HUES48 (cell line): Measurements from ENCODE around the gene TUBB4B.
A peak's percentile ranks its signal among the peaks of the same experiment; 100 is the strongest.
"Not testable (repeated sequence)": the region's sequence is repeated elsewhere in the genome, so short reads cannot be mapped to it uniquely, and the experiment has no call there.

Source experiments
- H3K27ac ChIP-seq: one replicate; pipeline ENCODE4 v1.7.0; 2013; ENCODE audit warnings: low read depth, low read length, inconsistent platforms
- H3K27me3 ChIP-seq: 2 replicates; pipeline ENCODE4 v1.6.1; 2013; ENCODE audit warnings: mild to moderate bottlenecking, low read length; ENCODE audit not compliant: control insufficient read depth, insufficient read depth
- H3K36me3 ChIP-seq: 2 replicates; pipeline ENCODE4 v1.6.1; 2013; ENCODE audit warnings: low read length; ENCODE audit not compliant: control insufficient read depth, insufficient read depth
- H3K4me1 ChIP-seq: 2 replicates; pipeline ENCODE4 v1.6.1; 2013; ENCODE audit warnings: mild to moderate bottlenecking, low read length; ENCODE audit not compliant: control insufficient read depth, insufficient read depth
- H3K4me3 ChIP-seq: 2 replicates; pipeline ENCODE4 v1.5.1; 2013; ENCODE audit warnings: mild to moderate bottlenecking, low read depth, low read length
- H3K9ac ChIP-seq: 2 replicates; pipeline ENCODE4 v1.6.1; 2013; ENCODE audit warnings: mild to moderate bottlenecking, low read depth, low read length, moderate library complexity
- H3K9me3 ChIP-seq: 2 replicates; pipeline ENCODE4 v1.6.1; 2013; ENCODE audit warnings: low read length; ENCODE audit not compliant: control insufficient read depth, insufficient read depth

The TUBB4B gene

DNA sequence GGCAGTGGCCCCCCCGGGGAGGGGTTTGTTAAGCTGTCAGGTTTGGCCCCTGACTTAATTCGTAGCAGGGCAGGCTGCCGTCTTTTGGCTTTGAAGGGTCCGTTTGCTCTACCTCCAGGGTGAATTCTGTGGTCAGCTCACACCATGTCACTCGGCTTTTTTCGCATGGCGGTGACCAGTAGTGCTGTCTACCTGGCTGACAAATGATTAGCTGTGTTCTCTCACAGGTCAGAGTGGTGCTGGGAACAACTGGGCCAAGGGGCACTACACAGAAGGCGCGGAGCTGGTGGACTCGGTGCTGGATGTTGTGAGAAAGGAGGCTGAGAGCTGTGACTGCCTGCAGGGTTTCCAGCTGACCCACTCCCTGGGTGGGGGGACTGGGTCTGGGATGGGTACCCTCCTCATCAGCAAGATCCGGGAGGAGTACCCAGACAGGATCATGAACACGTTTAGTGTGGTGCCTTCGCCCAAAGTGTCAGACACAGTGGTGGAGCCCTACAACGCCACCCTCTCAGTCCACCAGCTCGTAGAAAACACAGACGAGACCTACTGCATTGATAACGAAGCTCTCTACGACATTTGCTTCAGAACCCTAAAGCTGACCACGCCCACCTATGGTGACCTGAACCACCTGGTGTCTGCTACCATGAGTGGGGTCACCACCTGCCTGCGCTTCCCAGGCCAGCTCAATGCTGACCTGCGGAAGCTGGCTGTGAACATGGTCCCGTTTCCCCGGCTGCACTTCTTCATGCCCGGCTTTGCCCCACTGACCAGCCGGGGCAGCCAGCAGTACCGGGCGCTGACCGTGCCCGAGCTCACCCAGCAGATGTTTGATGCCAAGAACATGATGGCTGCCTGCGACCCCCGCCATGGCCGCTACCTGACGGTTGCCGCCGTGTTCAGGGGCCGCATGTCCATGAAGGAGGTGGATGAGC, 1.4 kb downstream of the TUBB4B start:
- no peak overlapping the region for H3K27ac ChIP-seq
- H3K9ac ChIP-seq, result peak overlapping the region; percentile 48; the same call in 1 of the 2 replicates
- H3K4me3 ChIP-seq, result peak overlapping the region; percentile 79
- H3K36me3 ChIP-seq, result peaks cover 22% of the 10 kb centered on the region
- H3K4me1 ChIP-seq, result peaks cover 22% of the 10 kb centered on the region
- H3K27me3 ChIP-seq, result no peaks in the 10 kb centered on the region
- H3K9me3 ChIP-seq, result no peaks in the 10 kb centered on the region

DNA sequence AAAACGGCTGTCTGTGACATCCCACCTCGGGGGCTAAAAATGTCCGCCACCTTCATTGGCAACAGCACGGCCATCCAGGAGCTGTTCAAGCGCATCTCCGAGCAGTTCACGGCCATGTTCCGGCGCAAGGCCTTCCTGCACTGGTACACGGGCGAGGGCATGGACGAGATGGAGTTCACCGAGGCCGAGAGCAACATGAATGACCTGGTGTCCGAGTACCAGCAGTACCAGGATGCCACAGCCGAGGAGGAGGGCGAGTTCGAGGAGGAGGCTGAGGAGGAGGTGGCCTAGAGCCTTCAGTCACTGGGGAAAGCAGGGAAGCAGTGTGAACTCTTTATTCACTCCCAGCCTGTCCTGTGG, 2.2 kb downstream of the TUBB4B start:
- H3K9ac ChIP-seq, result not testable (repeated sequence)

DNA sequence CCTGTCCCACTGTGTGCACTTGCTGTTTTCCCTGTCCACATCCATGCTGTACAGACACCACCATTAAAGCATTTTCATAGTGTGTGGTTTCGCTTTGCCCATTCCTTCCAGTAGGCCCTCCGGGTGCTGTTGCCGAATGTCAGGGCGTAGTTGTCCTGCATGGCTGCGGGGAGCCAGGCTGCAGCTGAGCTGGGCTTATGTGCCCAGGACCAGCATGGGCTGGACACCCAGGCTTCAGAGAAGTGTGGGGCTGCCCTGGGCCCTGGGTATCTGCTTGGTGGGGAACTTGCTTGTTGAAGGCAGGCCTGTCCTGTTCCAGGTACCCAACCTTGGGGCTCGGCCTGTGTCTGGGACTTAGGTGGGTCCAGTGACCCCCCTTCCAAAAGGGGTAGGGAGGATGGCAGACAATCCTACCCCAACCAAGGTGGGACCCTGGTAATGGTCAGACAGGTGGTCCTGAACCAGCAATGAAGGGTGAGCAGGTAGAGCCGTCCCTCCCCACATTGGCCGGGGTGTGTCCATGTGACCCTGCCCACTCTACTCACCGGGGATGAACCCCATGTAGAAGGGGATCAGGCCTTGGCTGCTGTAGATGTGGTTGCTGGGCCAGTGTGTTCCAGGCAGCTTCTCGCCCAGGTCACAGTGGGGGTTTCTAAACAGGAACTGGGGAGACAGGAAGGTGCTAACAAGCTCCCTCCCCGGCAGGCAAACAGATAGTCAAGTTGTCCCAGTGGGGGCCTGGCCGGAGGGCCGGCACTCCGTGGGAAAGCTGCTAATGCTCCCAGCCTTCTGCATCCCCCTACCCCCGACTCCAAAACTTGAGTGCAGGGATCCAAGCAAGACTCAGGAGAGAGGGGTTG, 2.8 kb downstream of the TUBB4B start:
- Histone ChIP-seq H3K9ac (no peak overlapping the region), H3K4me3 (no peak overlapping the region), H3K36me3 (peaks cover 22% of the 10 kb centered on the region), H3K9me3 (no peaks in the 10 kb centered on the region), H3K4me1 (peaks cover 22% of the 10 kb centered on the region), H3K27ac (peak overlapping the region; percentile 67), H3K27me3 (no peaks in the 10 kb centered on the region; the same call in 1 of the 2 replicates)

More for the DNA sequence above, 2.2 kb downstream of the TUBB4B start:
- H3K27ac ChIP-seq, H3K27me3 ChIP-seq, H3K9me3 ChIP-seq, H3K4me3 ChIP-seq: not testable (repeated sequence)
- Histone ChIP-seq H3K4me1 (peaks cover 22% of the 10 kb centered on the region), H3K36me3 (peaks cover 22% of the 10 kb centered on the region)

DNA sequence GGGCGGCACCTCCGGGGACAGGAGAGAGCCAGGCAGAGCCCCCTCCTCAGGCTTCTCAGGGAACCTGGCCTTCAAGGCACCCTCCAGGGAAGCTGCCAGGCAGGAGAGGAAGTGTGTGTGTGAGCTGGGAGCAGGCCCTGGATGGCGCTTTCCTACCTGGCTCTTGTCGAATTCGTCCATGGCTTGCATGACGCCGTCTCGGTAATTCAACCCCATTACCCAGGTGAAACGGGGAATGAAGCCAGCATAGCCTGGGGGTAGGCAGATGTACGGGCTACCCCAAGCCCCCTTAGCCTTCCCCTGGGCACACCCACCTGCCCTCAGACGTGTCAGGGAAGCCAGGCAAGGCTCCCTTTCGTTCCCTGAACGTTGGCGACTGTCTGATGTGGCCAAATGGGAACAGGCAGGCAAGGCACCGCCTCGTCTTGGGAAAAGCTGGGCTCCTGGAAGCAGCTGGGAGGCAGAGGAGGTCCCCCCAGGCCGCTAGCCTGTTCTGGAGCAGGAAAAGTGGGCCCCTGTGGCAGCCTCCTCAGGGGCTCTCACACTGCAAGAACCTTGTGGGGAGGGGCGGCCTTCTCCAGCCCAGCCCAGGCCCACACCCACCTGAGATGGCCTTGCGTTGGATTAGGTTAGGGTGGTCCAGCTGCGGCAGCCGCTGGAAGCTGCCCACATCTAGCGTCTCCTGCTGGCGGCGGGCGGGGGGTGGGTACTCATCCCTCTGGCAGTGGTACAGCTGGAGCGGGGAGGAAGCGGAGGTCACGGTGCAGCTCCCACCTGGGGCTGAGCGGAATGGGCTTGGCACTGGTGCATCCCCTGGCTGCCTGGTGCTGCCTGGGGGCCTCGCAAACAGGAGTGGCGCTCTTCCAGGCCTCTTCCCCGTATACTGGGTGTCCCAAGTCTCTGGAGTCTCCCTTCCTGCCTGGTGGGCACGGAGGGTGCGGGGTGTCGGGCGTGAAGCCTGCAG, 3.7 kb downstream of the TUBB4B start:
- no peak overlapping the region for H3K9ac ChIP-seq
- no peaks in the 10 kb centered on the region for H3K9me3 ChIP-seq
- H3K4me3 ChIP-seq, result no peak overlapping the region
- H3K4me1 ChIP-seq, result peaks cover 22% of the 10 kb centered on the region
- peaks cover 22% of the 10 kb centered on the region for H3K36me3 ChIP-seq
- H3K27me3 ChIP-seq, result no peaks in the 10 kb centered on the region; the same call in 1 of the 2 replicates
- peak overlapping the region; percentile 67 for H3K27ac ChIP-seq

DNA sequence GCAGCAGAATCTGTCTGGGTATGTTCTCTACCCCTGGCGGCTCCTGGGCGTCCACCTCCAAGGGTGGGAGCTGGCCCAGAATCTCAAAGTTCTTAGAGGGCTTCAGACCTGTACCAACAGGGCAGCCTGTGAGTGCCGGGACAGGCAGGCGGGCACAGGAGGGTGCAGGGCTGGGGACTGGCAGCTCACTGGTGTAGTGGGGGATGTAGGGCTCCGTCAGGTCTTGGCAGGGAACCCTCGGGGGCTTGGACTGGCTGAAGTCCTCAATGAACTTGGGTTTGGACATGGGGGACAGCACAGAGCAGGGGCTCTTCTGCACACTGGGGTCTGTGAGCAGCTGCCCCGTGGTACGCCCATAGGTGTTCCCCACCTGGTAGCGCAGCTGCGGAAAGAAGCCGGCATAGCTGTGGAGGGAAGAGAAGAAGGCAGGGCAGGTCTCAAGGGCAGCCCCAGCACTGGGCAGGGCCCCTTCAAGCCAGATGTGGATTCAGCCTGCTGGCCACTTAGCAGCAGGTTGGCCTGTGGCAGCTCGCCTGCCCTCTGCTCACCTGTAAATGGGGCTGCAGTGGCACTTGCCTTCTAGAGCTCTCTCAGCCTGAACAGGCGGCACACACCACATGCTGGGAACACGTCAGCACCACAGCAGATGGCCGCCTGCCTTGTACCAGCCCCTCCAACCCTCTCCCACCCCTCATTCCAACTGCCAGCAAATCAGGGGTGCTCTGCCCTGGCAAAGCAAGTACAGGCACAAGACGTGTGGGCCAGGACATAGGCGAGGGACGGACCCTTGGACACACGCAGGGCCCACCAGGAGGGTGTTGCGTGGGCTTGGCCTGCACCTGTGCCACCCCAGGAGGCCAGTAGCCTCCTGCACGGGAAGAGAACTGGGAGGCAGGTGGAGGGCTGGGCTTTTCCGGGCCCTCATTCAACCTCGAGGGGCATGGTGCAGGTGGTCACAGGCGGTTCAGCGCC, 4.6 kb downstream of the TUBB4B start:
- Histone ChIP-seq H3K4me1 (peaks cover 22% of the 10 kb centered on the region), H3K9ac (no peak overlapping the region), H3K4me3 (no peak overlapping the region), H3K27ac (no peak overlapping the region), H3K36me3 (peaks cover 22% of the 10 kb centered on the region), H3K9me3 (no peaks in the 10 kb centered on the region), H3K27me3 (no peaks in the 10 kb centered on the region; the same call in 1 of the 2 replicates)

DNA sequence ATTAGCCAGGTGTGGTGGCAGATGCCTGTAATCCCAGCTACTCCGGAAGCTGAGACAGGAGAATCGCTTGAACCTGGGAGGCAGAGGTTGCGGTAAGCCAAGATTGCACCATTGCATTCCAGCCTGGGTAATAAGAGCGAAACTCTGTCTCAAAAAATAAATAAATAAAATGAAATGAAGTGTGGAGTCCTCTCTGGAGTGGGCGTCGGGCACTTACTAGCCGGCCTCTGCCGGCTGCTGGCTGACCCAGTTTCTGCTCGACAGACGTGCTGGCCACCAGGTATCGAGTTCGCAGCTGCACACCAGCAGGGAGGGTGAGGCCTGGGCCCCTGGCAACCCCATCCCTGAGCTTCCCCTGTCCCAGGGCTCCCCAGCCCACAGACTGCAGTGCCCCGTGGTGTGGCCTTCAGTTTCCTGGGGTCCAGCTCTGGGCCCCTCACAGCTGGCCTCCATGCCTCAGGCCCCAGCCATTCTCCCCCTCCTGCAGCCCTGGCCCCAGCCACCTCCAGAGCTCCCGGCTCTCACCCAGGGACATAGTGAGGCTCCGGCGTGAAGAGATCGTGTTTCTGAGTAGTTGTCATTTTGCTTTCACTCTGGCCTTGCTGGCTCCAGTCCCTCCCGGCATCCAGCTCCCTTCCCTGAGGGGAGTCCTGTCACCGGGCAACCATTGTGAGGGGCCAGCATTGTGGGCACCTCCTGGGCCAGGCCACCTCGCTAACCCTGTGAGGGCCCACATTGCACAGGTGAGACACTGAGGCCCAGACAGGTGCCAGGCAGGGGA, 6.2 kb downstream of the TUBB4B start:
- no peaks in the 10 kb centered on the region; the same call in 1 of the 2 replicates for H3K27me3 ChIP-seq
- H3K27ac ChIP-seq, result no peak overlapping the region
- peaks cover 23% of the 10 kb centered on the region for H3K4me1 ChIP-seq
- H3K9me3 ChIP-seq, result no peaks in the 10 kb centered on the region
- peaks cover 17% of the 10 kb centered on the region for H3K36me3 ChIP-seq
- H3K9ac ChIP-seq, result no peak overlapping the region
- no peak overlapping the region for H3K4me3 ChIP-seq

DNA sequence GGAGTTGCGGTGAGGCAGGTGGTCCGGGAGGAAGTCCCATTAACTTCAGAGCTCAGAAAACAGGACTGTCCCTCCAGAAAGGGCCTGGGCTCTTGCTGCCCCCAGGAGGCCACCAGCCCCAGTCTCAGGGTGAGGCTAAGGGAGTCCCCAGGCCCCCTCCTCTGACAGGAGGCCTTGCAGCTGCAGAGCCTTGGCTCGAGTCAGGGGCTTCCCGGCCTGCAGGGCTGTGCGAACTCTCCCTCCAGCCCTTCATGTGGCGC, 6.8 kb downstream of the TUBB4B start:
- Histone ChIP-seq H3K36me3 (peaks cover 11% of the 10 kb centered on the region), H3K9ac (no peak overlapping the region), H3K4me1 (peaks cover 19% of the 10 kb centered on the region), H3K9me3 (no peaks in the 10 kb centered on the region), H3K27me3 (no peaks in the 10 kb centered on the region; the same call in 1 of the 2 replicates), H3K4me3 (no peak overlapping the region), H3K27ac (no peak overlapping the region)

DNA sequence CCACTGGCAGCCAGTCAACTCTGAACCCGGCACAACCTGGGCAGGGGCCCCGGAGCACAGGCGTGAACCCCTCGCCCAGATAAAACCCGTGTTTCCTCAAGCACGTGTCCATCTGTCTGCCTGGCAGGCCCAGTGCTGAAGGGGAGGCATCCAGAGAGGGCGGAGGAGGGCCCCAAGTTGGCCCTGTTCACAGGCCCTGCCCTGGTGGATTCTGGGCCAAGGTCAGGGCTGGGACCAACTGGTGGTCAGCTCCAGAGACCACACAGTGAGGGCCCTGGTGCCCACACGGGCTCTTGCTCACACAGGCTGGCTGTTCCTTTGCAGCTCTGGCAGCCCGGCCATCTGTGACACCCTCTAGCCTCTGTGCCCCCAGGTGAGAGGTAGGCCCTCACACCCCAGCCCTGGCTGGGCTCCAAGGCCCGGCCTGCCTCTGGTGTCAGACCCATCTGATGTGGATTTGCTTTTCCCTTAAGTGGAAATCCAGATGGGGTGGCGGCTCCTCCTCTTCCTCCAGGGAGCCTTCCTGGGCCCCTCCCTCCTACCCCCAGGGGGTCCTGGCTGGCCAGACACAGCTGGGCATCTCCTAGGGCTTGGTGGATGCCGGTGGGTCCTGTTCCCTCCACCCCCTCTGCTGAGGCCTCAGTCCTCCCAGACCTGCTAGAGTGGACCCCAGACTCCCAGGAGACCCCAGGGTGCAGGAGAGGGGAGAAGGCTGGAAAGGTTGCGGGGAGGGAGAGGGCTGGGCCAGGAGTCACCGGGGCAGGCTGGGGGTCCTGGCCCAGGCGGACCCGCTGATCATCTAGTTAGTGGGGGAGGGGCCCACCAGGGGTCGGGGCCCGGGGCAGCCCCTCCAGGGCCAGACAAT, 9.5 kb downstream of the TUBB4B start:
- Histone ChIP-seq H3K27ac (no peak overlapping the region), H3K4me1 (peaks cover 5% of the 10 kb centered on the region), H3K9me3 (no peaks in the 10 kb centered on the region), H3K9ac (no peak overlapping the region), H3K4me3 (no peak overlapping the region), H3K36me3 (no peaks in the 10 kb centered on the region), H3K27me3 (no peaks in the 10 kb centered on the region; the same call in none of the 2 replicates)

DNA sequence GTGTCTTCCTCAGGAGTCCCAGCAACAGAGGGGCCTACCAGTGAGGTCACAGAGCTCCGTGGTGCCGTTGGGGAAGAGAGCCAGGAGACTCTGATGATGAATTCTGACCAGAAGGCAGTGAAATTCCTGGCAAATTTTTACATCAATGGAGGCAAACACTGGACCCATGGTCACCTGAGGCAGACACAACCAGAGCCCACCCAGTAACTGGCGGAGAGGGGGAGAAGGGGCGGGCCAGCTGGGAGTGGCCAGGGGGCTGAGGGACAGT, 10.0 kb downstream of the TUBB4B start, which contains the start of gene STPG3:
STPG3 (plus strand) TSS at position 93 of the 268 bp plus-strand sequence; CDS start at position 94, 1 bp downstream.
- H3K9ac ChIP-seq, result no peak within 1 kb of the TSS
- no peak within 1 kb of the TSS for H3K27ac ChIP-seq
- no peak within 1 kb of the TSS for H3K4me3 ChIP-seq

More for the DNA sequence above, 10.0 kb downstream of the TUBB4B start, which contains the start of gene STPG3:
- H3K9me3 ChIP-seq, result no peaks in the 10 kb centered on the region
- H3K4me1 ChIP-seq, result peaks cover 9% of the 10 kb centered on the region
- peaks cover 1% of the 10 kb centered on the region; the same call in 1 of the 2 replicates for H3K36me3 ChIP-seq
- no peaks in the 10 kb centered on the region; the same call in none of the 2 replicates for H3K27me3 ChIP-seq
